HepG2 (cell line): ENCODE measurements around the gene MGAT5. TPM values are rescaled to one million over a fixed set of nuclear protein-coding genes. Genes with fewer than 3 reads are reported as not detected.

Experiments used
- ATAC-seq: fragments of 200-7000 bp; cut with Tn5 transposase; 3 replicates; pipeline ENCODE4 v1.9.1; 2020; ENCODE audit warnings: mild to moderate bottlenecking, moderate library complexity
- BruUV-seq: library from RNA; stranded (reverse); fragments of 400-500 nt; replicated peaks from 2 replicates; lab custom pipeline; 2021; lab: Mats Ljungman, UMichigan
- CTCF ChIA-PET: fragments of 300-600 bp; formaldehyde crosslinking; extraction: SDS; loops from one replicate; lab custom pipeline; 2021; ENCODE audit warnings: low total read pairs, inconsistent platforms, low intra/inter-chr PET ratio; lab: Yijun Ruan, JAX
- POLR2A ChIA-PET: fragments of 350-600 bp; sonication (Branson Sonifier 250); formaldehyde crosslinking; loops from one replicate; lab custom pipeline; 2020; ENCODE audit warnings: antibody characterized with exemption, inconsistent platforms; lab: Yijun Ruan, JAX
- DNase-seq: peaks from one replicate; pipeline ENCODE4 v3.0.0-alpha.2; 2015; ENCODE audit warnings: low spot score
- FAIRE-seq: peaks from 3 replicates; lab custom pipeline; 2011; peaks lifted over from hg19 to GRCh38; lab: Jason Lieb, UNC
- H2AFZ ChIP-seq: one replicate; pipeline ENCODE4 v1.6.1; 2011; ENCODE audit warnings: low read length, inconsistent platforms
- H3K27ac ChIP-seq: fragments of 300-600 bp; 3 replicates; pipeline ENCODE4 v1.8.0; 2011; ENCODE audit warnings: mixed run types, mild to moderate bottlenecking, mixed read lengths, low read length, inconsistent platforms; ENCODE audit not compliant: insufficient read depth; ENCODE audit errors: extremely low read length
- H3K27me3 ChIP-seq, 2 experiments: fragments of 200-600 bp in 1 of 2; 2 replicates in 1 of 2; 3 replicates in 1 of 2; pipeline versions ENCODE4 v1.6.0 to v1.8.0; 2011; ENCODE audit warnings: low read length in 2 of 2, mild to moderate bottlenecking in 2 of 2, moderate library complexity in 2 of 2, inconsistent platforms in 1 of 2; ENCODE audit not compliant: insufficient read depth in 2 of 2, control insufficient read depth in 1 of 2
- H3K36me3 ChIP-seq, 2 experiments: fragments of 200-600 bp in 1 of 2; replicated peaks in 1 of 2; 2 replicates in 1 of 2; 3 replicates in 1 of 2; pipeline versions ENCODE4 v1.5.1 to v1.8.0; 2011; ENCODE audit warnings: low read length in 2 of 2, inconsistent platforms in 1 of 2; ENCODE audit not compliant: insufficient read depth in 2 of 2, control insufficient read depth in 1 of 2
- H3K4me1 ChIP-seq: 2 replicates; pipeline ENCODE4 v1.5.1; 2012; ENCODE audit warnings: low read length, inconsistent platforms; ENCODE audit not compliant: insufficient read depth
- H3K4me2 ChIP-seq: 2 replicates; pipeline ENCODE4 v1.6.0; 2011; ENCODE audit warnings: low read depth, low read length, inconsistent platforms
- H3K4me3 ChIP-seq, 3 experiments: fragments of 200-600 bp in 1 of 3; sonication (generic), shearing (Covaris generic) in 1 of 3; replicated peaks in 1 of 3; 2 replicates each; pipeline ENCODE4 v1.5.1; 2011 to 2016; ENCODE audit warnings: low read length in 3 of 3, inconsistent platforms in 2 of 3, low read depth in 2 of 3, mild to moderate bottlenecking in 2 of 3, control low read depth in 1 of 3, mixed read lengths in 1 of 3; ENCODE audit not compliant: insufficient read depth in 1 of 3
- H3K79me2 ChIP-seq: one replicate; pipeline ENCODE4 v1.6.1; 2011; ENCODE audit warnings: low read length, inconsistent platforms; ENCODE audit not compliant: insufficient read depth
- H3K9ac ChIP-seq: 2 replicates; pipeline ENCODE4 v1.6.0; 2011; ENCODE audit warnings: mild to moderate bottlenecking, low read depth, low read length, inconsistent platforms; ENCODE audit not compliant: insufficient read depth
- H3K9me3 ChIP-seq: 2 replicates; pipeline ENCODE4 v1.5.1; 2012; ENCODE audit warnings: mild to moderate bottlenecking, low read length
- H4K20me1 ChIP-seq: 2 replicates; pipeline ENCODE4 v1.6.0; 2011; ENCODE audit warnings: inconsistent platforms, mild to moderate bottlenecking, low read length, moderate library complexity; ENCODE audit not compliant: insufficient read depth
- CC2D1A ChIP-seq: sonication (generic); formaldehyde crosslinking; IDR thresholded peaks from 2 replicates; pipeline ENCODE4 v1.8.1; 2023; ENCODE audit warnings: mild to moderate bottlenecking, missing genetic modification reagents
- FOXK2 ChIP-seq: fragments of 450-650 bp; IDR thresholded peaks from 2 replicates; pipeline ENCODE4 v1.6.1; 2016
- MATR3 ChIP-seq: sonication (generic); formaldehyde crosslinking; IDR thresholded peaks from 2 replicates; pipeline ENCODE4 v1.4.0; 2020; ENCODE audit warnings: missing genetic modification reagents
- PCBP2 ChIP-seq: fragments of 200-400 bp; formaldehyde crosslinking; optimal IDR thresholded peaks from 2 replicates; pipeline ENCODE3; 2018; ENCODE audit warnings: low read length, low read depth; ENCODE audit not compliant: poor library complexity, severe bottlenecking
- SRSF4 ChIP-seq: fragments of 200-400 bp; formaldehyde crosslinking; IDR thresholded peaks from one replicate; pipeline ENCODE4 v1.6.1; 2018; ENCODE audit warnings: mild to moderate bottlenecking, low read depth, low read length, moderate library complexity; ENCODE audit not compliant: poor library complexity, severe bottlenecking
- TCF7 ChIP-seq: sonication (generic); IDR thresholded peaks from 2 replicates; pipeline ENCODE4 v1.6.1; 2016; ENCODE audit warnings: antibody characterized with exemption, low read depth
- ZNF678 ChIP-seq: sonication (generic); formaldehyde crosslinking; IDR thresholded peaks from 2 replicates; pipeline ENCODE4 v1.4.0; 2020; ENCODE audit warnings: mild to moderate bottlenecking, missing genetic modification reagents
- ZNF7 ChIP-seq: IDR thresholded peaks from 2 replicates; pipeline ENCODE4 v1.6.1; 2016; ENCODE audit warnings: missing biosample characterization, missing genetic modification reagents
- WGBS: methylation state at CpG from one replicate; pipeline ENCODE4 v1.1.6; 2017; ENCODE audit warnings: low lambda C conversion rate; 5-methylcytosine and 5-hydroxymethylcytosine counted together
- in situ Hi-C: cut with HindIII; loops from 2 replicates; pipeline ENCODE4 v1.10.0; 2017; ENCODE audit warnings: low pct_unique_long_range_greater_than_20kb; ENCODE audit not compliant: extremely low pct_ligation_motif_present
- intact Hi-C: fragments of 100-400 bp; cut with micrococcal nuclease; formaldehyde crosslinking; loops from one replicate; pipeline ENCODE4 v1.10.0; 2022; ENCODE audit not compliant: unreplicated experiment
- polyA plus RNA-seq, 8 experiments: library from polyadenylated mRNA; depleted of rRNA in 3 of 8; stranded (reverse) in 7 of 8; unstranded in 1 of 8; fragments of >200 nt; fragmentation: Illumina TruSeq in 4 of 8; extraction: Trizol in 4 of 8; gene quantifications; 2 replicates each; pipeline versions ENCODE4 v1.2.1 to v1.2.3, GENCODE V29; 2011 to 2016; ENCODE audit warnings: low read depth in 4 of 8, missing spikeins in 1 of 8, mixed read lengths in 1 of 8; ENCODE audit not compliant: insufficient read depth in 1 of 8
- total RNA-seq, 5 experiments: library from RNA; depleted of rRNA; stranded (reverse); fragments of >200 nt; fragmentation: Illumina TruSeq; extraction: Trizol; gene quantifications; 2 replicates each; pipeline ENCODE4 v1.2.3, GENCODE V29; 2016; ENCODE audit warnings: low read depth in 1 of 5
- TF ChIP-seq, protein P1 (sequence below): sonication (generic); formaldehyde crosslinking; IDR thresholded peaks from 2 replicates; pipeline ENCODE4 v1.5.1; 2020; ENCODE audit warnings: missing genetic modification reagents, mild to moderate bottlenecking, borderline replicate concordance

Gene MGAT5
- total and polyA plus RNA-seq, 2 of the 13 experiments (the other 11 are each of a cell fraction or from before 2014, with no cell fraction given) = 33.1 to 60.2 TPM

DNA sequence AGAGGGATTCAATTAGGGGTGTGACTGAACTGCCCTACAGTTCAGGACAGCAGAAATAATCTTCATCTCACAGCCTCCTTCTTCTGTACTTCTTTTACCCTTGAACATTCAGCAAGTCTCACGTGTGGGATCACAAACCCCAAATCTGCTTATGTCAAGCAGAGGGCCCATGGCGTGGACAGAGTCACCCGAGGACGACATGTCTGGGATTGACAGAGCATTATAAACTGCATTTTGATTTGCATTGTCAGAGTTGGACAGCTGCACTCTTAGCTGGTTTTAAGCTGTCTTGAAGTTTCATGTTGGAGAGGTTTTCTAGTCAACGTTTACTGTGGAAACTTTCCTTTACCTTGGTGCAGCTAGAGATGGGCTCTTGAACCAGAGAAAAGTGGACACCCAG, 26.4 kb downstream of the MGAT5 start:
- no peak for ATAC-seq
- no TSS peak for BruUV-seq
- WGBS = 96% methylated on average over 5 of the region's 5 CpGs
- Histone ChIP-seq H3K79me2 (no peaks in the 10 kb centered on the region), H3K9me3 (no peaks in the 10 kb centered on the region), H3K4me2 (no peak overlapping the region), H2AFZ (no peak overlapping the region), H3K36me3 (peaks cover 10 to 21% of the 10 kb centered on the region in 2 experiments; a peak in 3 of 5 replicates), H3K4me1 (no peaks in the 10 kb centered on the region), H3K9ac (no peak overlapping the region), H3K27me3 (no peaks in the 10 kb centered on the region), H3K4me3 (no peak overlapping the region), H3K27ac (no peak overlapping the region), H4K20me1 (no peaks in the 10 kb centered on the region)
- intact Hi-C loops (no loop called here), in situ Hi-C loops (no loop called here)
- no peak for TF ChIP-seq SRSF4
- no peak for FAIRE-seq
- ChIA-PET POLR2A (no interaction called here), CTCF (no interaction called here)
- no peak for DNase-seq

DNA sequence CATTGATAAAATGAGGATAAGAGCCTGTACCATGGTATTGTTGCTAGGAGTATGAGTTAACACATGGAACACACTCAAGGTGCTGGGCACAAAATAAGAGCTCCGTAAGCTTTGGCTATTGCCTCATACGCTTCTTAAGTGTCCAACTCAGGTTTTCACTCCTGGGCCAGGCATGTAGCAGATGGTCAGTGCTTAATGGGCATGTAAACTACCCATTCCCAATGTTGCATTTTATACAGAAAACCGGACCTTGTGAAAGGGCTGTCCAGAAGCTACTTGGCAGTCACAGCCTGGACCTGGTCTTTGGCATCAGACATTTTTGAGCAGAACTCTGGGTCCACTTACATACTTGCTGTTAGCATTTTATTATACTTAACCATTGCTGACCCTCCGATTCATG, 26.9 kb downstream of the MGAT5 start:
- CTCF ChIA-PET = no interaction called here
- H3K4me2 ChIP-seq = no peak overlapping the region
- POLR2A ChIA-PET = no interaction called here
- H3K27me3 ChIP-seq = no peaks in the 10 kb centered on the region
- ATAC-seq (no peak), DNase-seq (no peak), FAIRE-seq (no peak)
- H3K36me3 ChIP-seq = peaks cover 10 to 21% of the 10 kb centered on the region in 2 experiments; a peak in 3 of 5 replicates
- H3K79me2 ChIP-seq = no peaks in the 10 kb centered on the region
- no peaks in the 10 kb centered on the region for H3K9me3 ChIP-seq
- H3K4me3 ChIP-seq = no peak overlapping the region
- intact Hi-C loops (no loop called here), in situ Hi-C loops (no loop called here)
- 94% methylated on average over 4 of the region's 4 CpGs for WGBS
- H2AFZ ChIP-seq = no peak overlapping the region
- H3K27ac ChIP-seq = no peak overlapping the region
- TF ChIP-seq, protein P1, sequence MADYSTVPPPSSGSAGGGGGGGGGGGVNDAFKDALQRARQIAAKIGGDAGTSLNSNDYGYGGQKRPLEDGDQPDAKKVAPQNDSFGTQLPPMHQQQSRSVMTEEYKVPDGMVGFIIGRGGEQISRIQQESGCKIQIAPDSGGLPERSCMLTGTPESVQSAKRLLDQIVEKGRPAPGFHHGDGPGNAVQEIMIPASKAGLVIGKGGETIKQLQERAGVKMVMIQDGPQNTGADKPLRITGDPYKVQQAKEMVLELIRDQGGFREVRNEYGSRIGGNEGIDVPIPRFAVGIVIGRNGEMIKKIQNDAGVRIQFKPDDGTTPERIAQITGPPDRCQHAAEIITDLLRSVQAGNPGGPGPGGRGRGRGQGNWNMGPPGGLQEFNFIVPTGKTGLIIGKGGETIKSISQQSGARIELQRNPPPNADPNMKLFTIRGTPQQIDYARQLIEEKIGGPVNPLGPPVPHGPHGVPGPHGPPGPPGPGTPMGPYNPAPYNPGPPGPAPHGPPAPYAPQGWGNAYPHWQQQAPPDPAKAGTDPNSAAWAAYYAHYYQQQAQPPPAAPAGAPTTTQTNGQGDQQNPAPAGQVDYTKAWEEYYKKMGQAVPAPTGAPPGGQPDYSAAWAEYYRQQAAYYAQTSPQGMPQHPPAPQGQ (CRISPR knock-in tag) = no peak
- TF ChIP-seq TCF7 (no peak), MATR3 (no peak), ZNF7 (CRISPR knock-in tag) (no peak), FOXK2 (no peak), ZNF678 (no peak), CC2D1A (CRISPR knock-in tag) (no peak), PCBP2 (no peak)
- BruUV-seq = no TSS peak
- H3K4me1 ChIP-seq = no peaks in the 10 kb centered on the region
- H4K20me1 ChIP-seq = no peaks in the 10 kb centered on the region
- H3K9ac ChIP-seq = no peak overlapping the region
